Measurements from ENCODE around the gene ZNF586. TPM values are rescaled to one million over a fixed set of nuclear protein-coding genes. Genes with fewer than 3 reads are reported as not detected.
"Not testable (repeated sequence)": the region's sequence is repeated elsewhere in the genome, so short reads cannot be mapped to it uniquely, and the experiment has no call there.

The ZNF586 gene
- total RNA-seq, 2 experiments from 2014 or later = 20.4 to 23.0 TPM

DNA sequence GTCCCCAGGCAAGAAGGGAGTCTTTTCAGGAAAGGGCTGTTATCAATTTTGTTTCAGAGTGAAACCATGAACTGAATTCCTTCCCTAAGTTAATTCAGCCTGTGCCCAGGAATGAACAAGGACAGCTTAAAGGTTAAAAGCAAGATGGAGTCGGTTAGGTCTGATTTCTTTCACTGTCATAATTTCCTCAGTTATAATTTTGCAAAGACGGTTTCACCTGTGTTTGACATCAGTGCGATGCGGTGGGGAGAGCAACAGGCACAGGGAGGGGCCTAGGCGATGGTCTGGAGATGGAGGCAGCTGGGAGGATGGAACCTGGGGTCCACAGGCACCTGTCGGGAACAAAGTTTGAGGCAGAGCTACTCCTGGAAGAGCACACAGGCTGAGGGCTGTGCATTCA is 51.1 kb downstream of the ZNF586 start:
- Mint-ChIP-seq H3K36me3 (peaks cover 30% of the 10 kb centered on the region), H3K27me3 (no peaks in the 10 kb centered on the region), H3K4me3 (peak overlapping the region; percentile 94), H3K4me1 (peaks cover 46% of the 10 kb centered on the region), H3K9me3 (ENCODE audit: low read depth) (no peaks in the 10 kb centered on the region), H3K27ac (peak overlapping the region; percentile 93)
- ATAC-seq (no peak), DNase-seq (no peak)
- CTCF ChIA-PET = interaction anchor here (0.9 kb wide), 1 partner anchor 9 kb away, joined by 4 read pairs; no protein-coding TSS in a partner anchor

DNA sequence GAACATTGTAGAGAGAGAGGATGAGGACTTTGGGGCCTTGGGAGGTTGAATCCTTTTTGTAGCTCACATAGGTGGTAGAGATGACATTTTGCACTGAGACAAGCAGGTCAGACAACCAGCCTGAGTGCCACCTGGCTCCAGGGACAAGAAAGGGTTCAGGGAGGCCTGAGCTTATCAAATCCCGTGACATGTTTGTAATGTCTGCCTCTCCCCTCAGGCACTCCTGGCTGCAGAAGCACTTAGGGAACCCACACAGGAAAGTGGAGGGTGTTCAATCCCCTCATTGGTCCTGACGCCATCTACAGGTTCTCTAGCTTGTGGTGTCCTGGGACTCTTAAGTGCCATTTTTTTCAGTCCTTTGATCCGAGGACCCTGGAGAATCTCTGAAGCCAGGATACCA is 51.6 kb downstream of the ZNF586 start:
- DNase-seq; H3K4me3 Mint-ChIP-seq; H3K27me3 Mint-ChIP-seq; H3K9me3 Mint-ChIP-seq (ENCODE audit: low read depth); CTCF ChIA-PET; ATAC-seq: not testable (repeated sequence)
- H3K36me3 Mint-ChIP-seq = peaks cover 35% of the 10 kb centered on the region
- peak overlapping the region; percentile 93 for H3K27ac Mint-ChIP-seq
- H3K4me1 Mint-ChIP-seq = peaks cover 46% of the 10 kb centered on the region

DNA sequence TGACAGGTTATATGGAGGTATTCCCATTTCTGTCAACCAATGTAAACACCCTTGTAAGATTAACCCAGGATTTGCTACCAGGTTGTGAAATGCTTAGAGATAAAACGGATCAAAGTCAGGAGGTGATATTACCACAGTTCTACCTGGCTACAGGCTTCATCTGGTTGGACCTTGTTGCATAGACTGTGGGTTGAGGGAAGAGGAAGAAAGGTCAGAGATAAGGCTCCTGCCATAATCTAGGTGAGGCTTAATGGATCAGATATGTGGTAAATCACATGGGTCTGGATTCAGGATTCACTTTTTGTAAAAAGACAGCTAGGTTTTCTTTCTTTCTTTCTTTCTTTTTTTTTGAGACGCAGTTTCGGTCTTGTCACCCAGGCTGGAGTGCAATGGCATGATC is 52.0 kb downstream of the ZNF586 start:
- DNase-seq; H3K9me3 Mint-ChIP-seq (ENCODE audit: low read depth); H3K27me3 Mint-ChIP-seq; CTCF ChIA-PET; H3K27ac Mint-ChIP-seq; H3K4me3 Mint-ChIP-seq; ATAC-seq: not testable (repeated sequence)
- peaks cover 39% of the 10 kb centered on the region for H3K36me3 Mint-ChIP-seq
- peaks cover 43% of the 10 kb centered on the region for H3K4me1 Mint-ChIP-seq

DNA sequence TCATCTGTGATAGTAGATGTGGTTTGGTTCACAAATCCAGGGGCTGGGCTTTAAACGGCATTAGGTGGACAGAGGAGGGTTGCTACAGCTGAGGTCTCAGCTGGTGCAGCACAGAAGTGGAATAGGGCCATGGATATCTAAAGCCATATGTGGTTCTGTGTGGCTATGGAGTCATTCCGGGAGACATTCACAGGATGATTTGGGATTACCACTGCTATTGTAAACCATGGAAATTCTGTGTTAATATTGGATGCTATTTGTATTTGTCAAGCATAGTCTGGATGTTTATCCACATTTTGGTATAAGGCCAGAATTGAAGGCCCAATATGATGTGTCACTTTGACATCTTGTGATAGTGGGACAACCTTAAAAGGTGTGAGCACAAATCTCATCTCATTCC is 53.7 kb downstream of the ZNF586 start:
- ATAC-seq; H3K9me3 Mint-ChIP-seq (ENCODE audit: low read depth); DNase-seq; H3K4me3 Mint-ChIP-seq; H3K27me3 Mint-ChIP-seq; CTCF ChIA-PET: not testable (repeated sequence)
- Mint-ChIP-seq H3K27ac (peak overlapping the region; percentile 41), H3K4me1 (peaks cover 44% of the 10 kb centered on the region), H3K36me3 (peaks cover 49% of the 10 kb centered on the region)

DNA sequence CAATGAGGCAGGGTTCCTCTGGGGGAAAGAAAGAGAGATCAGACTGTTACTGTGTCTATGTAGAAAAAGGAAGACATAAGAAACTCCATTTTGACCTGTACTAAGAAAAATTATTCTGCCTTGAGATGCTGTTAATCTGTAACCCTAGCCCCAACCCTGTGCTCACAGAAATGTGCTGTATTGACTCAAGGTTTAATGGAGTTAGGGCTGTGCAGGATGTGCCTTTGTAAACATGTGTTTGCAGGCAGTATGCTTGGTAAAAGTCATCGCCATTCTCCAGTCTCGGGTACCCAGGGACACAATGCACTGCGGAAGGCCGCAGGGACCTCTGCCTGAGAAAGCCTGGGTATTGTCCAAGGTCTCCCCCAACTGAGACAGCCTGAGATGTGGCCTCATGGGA is 54.1 kb downstream of the ZNF586 start:
- H3K27me3 Mint-ChIP-seq; ATAC-seq; H3K4me3 Mint-ChIP-seq; DNase-seq; H3K27ac Mint-ChIP-seq; CTCF ChIA-PET; H3K9me3 Mint-ChIP-seq (ENCODE audit: low read depth): not testable (repeated sequence)
- H3K36me3 Mint-ChIP-seq = peaks cover 50% of the 10 kb centered on the region
- peaks cover 41% of the 10 kb centered on the region for H3K4me1 Mint-ChIP-seq

DNA sequence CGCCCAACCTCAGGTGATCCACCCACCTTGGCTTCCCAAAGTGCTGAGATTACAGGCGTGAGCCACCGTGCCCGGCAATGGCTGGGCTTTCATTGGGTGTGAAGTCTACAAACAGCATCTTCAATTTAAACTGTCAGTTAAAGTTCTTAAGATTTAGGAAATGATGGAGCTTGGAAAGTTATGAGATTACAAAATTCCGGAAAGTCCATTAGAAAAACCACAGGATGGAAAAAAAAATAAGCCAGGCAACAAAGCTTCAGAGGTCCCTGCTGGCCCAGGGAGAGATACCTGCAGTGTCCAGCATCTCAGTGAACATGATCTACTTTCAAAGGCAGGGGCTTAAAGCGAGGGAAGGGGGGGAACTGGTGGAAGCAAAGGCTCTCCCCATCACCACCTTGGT is 56.0 kb downstream of the ZNF586 start:
- H3K4me3 Mint-ChIP-seq = no peak overlapping the region
- H3K27me3 Mint-ChIP-seq = no peaks in the 10 kb centered on the region
- CTCF ChIA-PET = no interaction called here
- no peak overlapping the region for H3K27ac Mint-ChIP-seq
- ATAC-seq = no peak
- no peak for DNase-seq
- H3K9me3 Mint-ChIP-seq (ENCODE audit: low read depth) = no peaks in the 10 kb centered on the region
- H3K36me3 Mint-ChIP-seq = peaks cover 68% of the 10 kb centered on the region
- peaks cover 34% of the 10 kb centered on the region for H3K4me1 Mint-ChIP-seq

DNA sequence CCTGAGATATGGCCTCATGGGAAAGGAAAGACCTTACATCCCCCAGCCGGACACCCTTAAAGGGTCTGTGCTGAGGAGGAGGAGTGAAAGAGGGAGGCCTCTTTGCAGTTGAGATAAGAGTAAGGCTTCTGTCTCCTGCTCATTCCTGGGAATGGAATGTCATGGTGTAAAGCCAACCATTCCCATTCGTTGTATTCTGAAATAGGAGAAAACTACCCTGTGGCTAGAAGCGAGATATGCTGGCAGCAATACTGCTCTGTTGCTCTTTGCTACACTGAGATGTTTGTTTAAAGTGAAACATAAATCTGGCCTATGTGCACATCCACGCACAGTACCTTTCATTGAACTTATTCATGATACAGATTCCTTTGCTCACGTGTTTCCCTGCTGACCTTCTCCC is 59.8 kb downstream of the ZNF586 start:
- Mint-ChIP-seq H3K4me3 (no peak overlapping the region), H3K27ac (no peak overlapping the region)
- CTCF ChIA-PET = no interaction called here

DNA sequence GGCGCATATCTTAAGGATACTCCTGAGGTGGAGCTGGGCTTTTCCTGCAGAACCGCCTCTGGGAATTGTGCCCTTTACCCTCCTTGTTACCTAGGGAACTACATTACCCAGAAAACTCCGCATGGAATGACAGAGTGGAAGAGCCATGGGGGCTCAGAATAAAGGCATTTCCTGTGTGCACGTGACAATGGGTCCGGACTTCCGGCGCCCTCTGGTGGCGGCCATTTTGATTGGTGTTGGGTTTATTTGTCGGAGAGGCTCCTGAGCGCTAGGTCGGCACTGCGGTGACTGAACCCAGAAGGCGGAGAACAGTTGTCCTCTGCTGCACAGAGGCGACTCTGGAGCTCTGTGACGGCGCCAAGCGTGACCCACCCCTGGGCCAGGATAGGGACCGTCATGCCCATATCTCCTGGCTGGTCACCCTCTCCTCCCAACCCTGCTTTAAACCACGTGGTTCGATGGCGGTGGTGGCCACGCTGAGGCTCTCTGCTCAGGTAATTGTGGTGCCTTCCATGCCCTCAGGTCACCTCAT is 60.7 kb downstream of the ZNF586 start, which contains the start of gene ZNF587B:
Gene ZNF587B, plus strand, starts transcription at position 229 of the 532 bp plus-strand sequence. Its CDS starts 230 bp downstream, at position 459.
- no peak within 1 kb of the TSS for H3K27ac Mint-ChIP-seq
- DNase-seq (no peak), ATAC-seq (no peak)
- H3K27me3 Mint-ChIP-seq = no peaks in the 10 kb centered on the region
- H3K36me3 Mint-ChIP-seq = peaks cover 49% of the 10 kb centered on the region
- no peaks in the 10 kb centered on the region for H3K9me3 Mint-ChIP-seq (ENCODE audit: low read depth)
- H3K4me3 Mint-ChIP-seq = peak within 1 kb of the TSS; percentile 28
- CTCF ChIA-PET = no interaction called here
- H3K4me1 Mint-ChIP-seq = peaks cover 7% of the 10 kb centered on the region

More for the DNA sequence above, 59.8 kb downstream of the ZNF586 start:
- H3K9me3 Mint-ChIP-seq (ENCODE audit: low read depth) = no peaks in the 10 kb centered on the region
- H3K4me1 Mint-ChIP-seq = peaks cover 10% of the 10 kb centered on the region
- H3K27me3 Mint-ChIP-seq = no peaks in the 10 kb centered on the region
- DNase-seq = no peak
- H3K36me3 Mint-ChIP-seq = peaks cover 54% of the 10 kb centered on the region
- ATAC-seq = no peak

Other genes starting within 250 kb of the ZNF586 start
- gene ZNF549, start 242.3 kb upstream of the ZNF586 start, total RNA-seq = 1 to 10 TPM; 6.6 to 6.7 TPM
- 10 to 100 TPM; 13.7 to 14.2 TPM for gene ZNF550, start 209.8 kb upstream of the ZNF586 start, total RNA-seq
- gene ZNF416, start 190.8 kb upstream of the ZNF586 start, total RNA-seq = 1 to 10 TPM; 5.3 to 5.7 TPM
- gene ZIK1, start 185.5 kb upstream of the ZNF586 start, total RNA-seq = 10 to 100 TPM; 10.6 to 11.5 TPM
- 10 to 100 TPM; 10.6 to 12.4 TPM for gene ZNF530, start 169.8 kb upstream of the ZNF586 start, total RNA-seq
- 10 to 100 TPM; 17.8 to 19.0 TPM for gene ZNF134, start 155.4 kb upstream of the ZNF586 start, total RNA-seq
- gene ZNF211, start 136.5 kb upstream of the ZNF586 start, total RNA-seq = 10 to 100 TPM; 14.2 to 15.1 TPM
- not detected for gene ZSCAN4, start 100.7 kb upstream of the ZNF586 start, total RNA-seq
- 10 to 100 TPM; 13.3 to 16.7 TPM for gene ZNF551, start 87.7 kb upstream of the ZNF586 start, total RNA-seq
- 1 to 10 TPM; 4.0 to 5.6 TPM for gene ZNF154, start 60.5 kb upstream of the ZNF586 start, total RNA-seq
- 10 to 100 TPM; 13.0 to 13.8 TPM for gene ZNF671, start 42.1 kb upstream of the ZNF586 start, total RNA-seq
- 10 to 100 TPM; 15.4 to 18.1 TPM for gene ZNF776, start 22.9 kb upstream of the ZNF586 start, total RNA-seq
- gene ZNF552, start 45.2 kb downstream of the ZNF586 start, total RNA-seq = 10 to 100 TPM in 1 of 2 experiments, 1 to 10 TPM in 1; 9.7 to 11.1 TPM
- 10 to 100 TPM; 14.6 to 19.3 TPM for gene ZNF587B, start 60.6 kb downstream of the ZNF586 start, total RNA-seq
- 10 to 100 TPM; 30.8 to 41.2 TPM for gene ZNF587, start 80.2 kb downstream of the ZNF586 start, total RNA-seq
- gene ZNF814, start 119.4 kb downstream of the ZNF586 start, total RNA-seq = 10 to 100 TPM; 26.7 to 28.1 TPM
- 10 to 100 TPM; 17.8 to 24.0 TPM for gene ZNF417, start 146.9 kb downstream of the ZNF586 start, total RNA-seq
- gene ZNF418, start 165.7 kb downstream of the ZNF586 start, total RNA-seq = 1 to 10 TPM; 5.7 to 6.6 TPM
- 1 to 10 TPM; 7.6 to 9.3 TPM for gene ZNF256, start 178.0 kb downstream of the ZNF586 start, total RNA-seq
- under 1 TPM; 0.33 to 0.88 TPM for gene C19orf18, start 204.9 kb downstream of the ZNF586 start, total RNA-seq
- 10 to 100 TPM; 11.6 to 12.8 TPM for gene ZNF606, start 233.1 kb downstream of the ZNF586 start, total RNA-seq

Data from activated CD8-positive, alpha-beta memory T cell treated with anti-CD3 and anti-CD28 coated beads, Interleukin-2, amount 10 ng/mL, durations not matched to agents 7 days and 5 days (primary cell).